OCI-LY3 (cell line): ENCODE data around the gene WDR27.

Source experiments
- CTCF ChIP-seq: fragments of 200-600, 300-600 bp; sonication (generic); IDR thresholded peaks from 2 replicates; pipeline ENCODE4 v1.5.1; 2014; ENCODE audit warnings: antibody characterized with exemption, low read length, low read depth
- EZH2phosphoT487 ChIP-seq: fragments of 200-600 bp; shearing (Covaris generic); IDR thresholded peaks from 2 replicates; pipeline ENCODE4 v1.6.1; 2018; ENCODE audit warnings: antibody characterized with exemption, mixed run types, low read depth

GRCh38 chr6:169455470-169455869, 246.4 kb downstream of the WDR27 start:
- TF ChIP-seq CTCF, result no peak
- no peak for TF ChIP-seq EZH2phosphoT487
